MM.1S (cell line): ENCODE data around the gene FOXD4L6.
"Not testable (repeated sequence)": the region's sequence is repeated elsewhere in the genome, so short reads cannot be mapped to it uniquely, and the experiment has no call there.

Source experiments
- DNase-seq: peaks from one replicate; pipeline ENCODE4 v3.0.0-alpha.2; 2015
- H2AFZ ChIP-seq: fragments of 300-600 bp; sonication (generic); 2 replicates; pipeline ENCODE4 v1.6.0; 2016; ENCODE audit warnings: antibody characterized with exemption, low read length
- H3F3A ChIP-seq: fragments of 300-600 bp; sonication (generic); 2 replicates; pipeline ENCODE4 v1.6.1; 2016; ENCODE audit warnings: mild to moderate bottlenecking, antibody characterized with exemption, low read length, moderate library complexity, mixed read lengths; ENCODE audit not compliant: insufficient read depth
- H3K27ac ChIP-seq: fragments of 300-600 bp; sonication (generic); 2 replicates; pipeline ENCODE4 v1.5.1; 2016; ENCODE audit warnings: mild to moderate bottlenecking, low read length
- H3K27me3 ChIP-seq: fragments of 300-600 bp; sonication (generic); replicated peaks from 2 replicates; pipeline ENCODE4 v1.6.0; 2016; ENCODE audit warnings: low read length; ENCODE audit not compliant: insufficient read depth
- H3K36me3 ChIP-seq: fragments of 300-600 bp; sonication (generic); replicated peaks from 2 replicates; pipeline ENCODE4 v1.6.1; 2016; ENCODE audit warnings: mild to moderate bottlenecking, low read length, mixed read lengths; ENCODE audit not compliant: insufficient read depth
- H3K4me1 ChIP-seq: fragments of 300-600 bp; sonication (generic); 2 replicates; pipeline ENCODE4 v1.6.1; 2016; ENCODE audit warnings: low read length, mixed read lengths
- H3K4me2 ChIP-seq: fragments of 300-600 bp; sonication (generic); 2 replicates; pipeline ENCODE4 v1.6.0; 2016; ENCODE audit warnings: low read depth, low read length
- H3K4me3 ChIP-seq: fragments of 300-600 bp; sonication (generic); 2 replicates; pipeline ENCODE4 v1.5.1; 2016; ENCODE audit warnings: low read length, mixed read lengths
- H3K79me2 ChIP-seq: fragments of 300-600 bp; sonication (generic); 2 replicates; pipeline ENCODE4 v1.6.1; 2016; ENCODE audit warnings: mixed run types, low read length, mixed read lengths
- H3K9ac ChIP-seq: fragments of 300-600 bp; sonication (generic); 2 replicates; pipeline ENCODE4 v1.6.1; 2016; ENCODE audit warnings: low read length, mixed read lengths
- H3K9me2 ChIP-seq: fragments of 300-600 bp; sonication (generic); replicated peaks from 2 replicates; pipeline ENCODE4 v1.6.1; 2016; ENCODE audit warnings: mild to moderate bottlenecking, low read length, mixed read lengths; ENCODE audit not compliant: insufficient read depth
- H3K9me3 ChIP-seq: fragments of 300-600 bp; sonication (generic); replicated peaks from 2 replicates; pipeline ENCODE4 v1.6.1; 2016; ENCODE audit warnings: mild to moderate bottlenecking, low read length, mixed read lengths; ENCODE audit not compliant: insufficient read depth
- H4K20me1 ChIP-seq: fragments of 300-600 bp; sonication (generic); 2 replicates; pipeline ENCODE4 v1.6.1; 2016; ENCODE audit warnings: mild to moderate bottlenecking, low read length, moderate library complexity, mixed read lengths; ENCODE audit not compliant: insufficient read depth
- CTCF ChIP-seq: fragments of 300-600 bp; sonication (generic); IDR thresholded peaks from 2 replicates; pipeline ENCODE4 v1.5.1; 2016; ENCODE audit warnings: antibody characterized with exemption, low read length, mixed read lengths

The FOXD4L6 gene

GRCh38 chr9:41094010-41094773, 34.3 kb downstream of the FOXD4L6 start:
- DNase-seq, H3K4me2 ChIP-seq, H2AFZ ChIP-seq, H3K79me2 ChIP-seq, H3K9me2 ChIP-seq, H3K27me3 ChIP-seq, H3K4me3 ChIP-seq, H3K9ac ChIP-seq, H3K36me3 ChIP-seq, H3K4me1 ChIP-seq, H4K20me1 ChIP-seq, H3F3A ChIP-seq, H3K27ac ChIP-seq, H3K9me3 ChIP-seq: not testable (repeated sequence)

- not testable (repeated sequence) for H4K20me1 ChIP-seq, DNase-seq, H3K9me3 ChIP-seq, H3K36me3 ChIP-seq, H3K4me2 ChIP-seq, H3F3A ChIP-seq, H3K9me2 ChIP-seq, H3K9ac ChIP-seq, H3K27ac ChIP-seq, H3K4me1 ChIP-seq, H3K79me2 ChIP-seq, H2AFZ ChIP-seq, H3K27me3 ChIP-seq, H3K4me3 ChIP-seq
Observed at GRCh38 chr9:41090922-41091321, 37.6 kb downstream of the FOXD4L6 start.

GRCh38 chr9:41090386-41090785, 38.1 kb downstream of the FOXD4L6 start:
- H3K4me1 ChIP-seq, DNase-seq, H3K27me3 ChIP-seq, H3K4me2 ChIP-seq, H2AFZ ChIP-seq, H3K79me2 ChIP-seq, H3K9me2 ChIP-seq, H3K9ac ChIP-seq, H3K9me3 ChIP-seq, H3K4me3 ChIP-seq, H3F3A ChIP-seq, H3K27ac ChIP-seq, H4K20me1 ChIP-seq, H3K36me3 ChIP-seq: not testable (repeated sequence)

- TF ChIP-seq CTCF: peak; percentile 24
- not testable (repeated sequence) for H3K4me2 ChIP-seq
Observed at GRCh38 chr9:41088450-41089059, 39.9 kb downstream of the FOXD4L6 start.

GRCh38 chr9:41087929-41088328, 40.6 kb downstream of the FOXD4L6 start:
- not testable (repeated sequence) for H3K4me2 ChIP-seq, H3K4me1 ChIP-seq, H3K9me2 ChIP-seq, H4K20me1 ChIP-seq, H2AFZ ChIP-seq, H3F3A ChIP-seq, DNase-seq, H3K9me3 ChIP-seq, H3K27ac ChIP-seq, H3K4me3 ChIP-seq, H3K79me2 ChIP-seq, H3K9ac ChIP-seq, H3K36me3 ChIP-seq, H3K27me3 ChIP-seq

More at GRCh38 chr9:41088450-41089059, 39.9 kb downstream of the FOXD4L6 start:
- H3K36me3 ChIP-seq, H3F3A ChIP-seq, H3K79me2 ChIP-seq, H3K4me1 ChIP-seq, H3K4me3 ChIP-seq, H4K20me1 ChIP-seq, DNase-seq, H3K27ac ChIP-seq, H3K9ac ChIP-seq, H3K27me3 ChIP-seq, H3K9me2 ChIP-seq, H2AFZ ChIP-seq, H3K9me3 ChIP-seq: not testable (repeated sequence)

- not testable (repeated sequence) for H3K4me1 ChIP-seq, H3K27ac ChIP-seq, H3F3A ChIP-seq, H3K36me3 ChIP-seq, H3K9ac ChIP-seq, H3K79me2 ChIP-seq, H2AFZ ChIP-seq, H3K9me2 ChIP-seq, H4K20me1 ChIP-seq, H3K4me2 ChIP-seq, H3K4me3 ChIP-seq, DNase-seq, H3K27me3 ChIP-seq, H3K9me3 ChIP-seq
Observed at GRCh38 chr9:41087157-41087780, 41.2 kb downstream of the FOXD4L6 start.

- not testable (repeated sequence) for H3K4me2 ChIP-seq, H3K4me1 ChIP-seq, H3K9me2 ChIP-seq, H3K27ac ChIP-seq, H2AFZ ChIP-seq, H3K4me3 ChIP-seq, H3K36me3 ChIP-seq, H3K9ac ChIP-seq, H3K79me2 ChIP-seq, H3K9me3 ChIP-seq, H3K27me3 ChIP-seq, H4K20me1 ChIP-seq, H3F3A ChIP-seq, DNase-seq
Observed at GRCh38 chr9:41086685-41087084, 41.8 kb downstream of the FOXD4L6 start.
